Dermis blood vessel endothelial cell (primary cell): ENCODE data around the gene TMEM8B. TPM values are rescaled to one million over a fixed set of nuclear protein-coding genes. Genes with fewer than 3 reads are reported as not detected.

ENCODE experiments used
- DNase-seq: peaks from one replicate; pipeline ENCODE4 v3.0.0; 2010
- total RNA-seq: library from RNA; depleted of rRNA; stranded (reverse); fragments of >200 nt; gene quantifications from 2 replicates; pipeline ENCODE4 v1.2.3, GENCODE V29; 2014

Gene TMEM8B
- total RNA-seq, 1 donor from 2014 or later: under 0.01 TPM

DNA sequence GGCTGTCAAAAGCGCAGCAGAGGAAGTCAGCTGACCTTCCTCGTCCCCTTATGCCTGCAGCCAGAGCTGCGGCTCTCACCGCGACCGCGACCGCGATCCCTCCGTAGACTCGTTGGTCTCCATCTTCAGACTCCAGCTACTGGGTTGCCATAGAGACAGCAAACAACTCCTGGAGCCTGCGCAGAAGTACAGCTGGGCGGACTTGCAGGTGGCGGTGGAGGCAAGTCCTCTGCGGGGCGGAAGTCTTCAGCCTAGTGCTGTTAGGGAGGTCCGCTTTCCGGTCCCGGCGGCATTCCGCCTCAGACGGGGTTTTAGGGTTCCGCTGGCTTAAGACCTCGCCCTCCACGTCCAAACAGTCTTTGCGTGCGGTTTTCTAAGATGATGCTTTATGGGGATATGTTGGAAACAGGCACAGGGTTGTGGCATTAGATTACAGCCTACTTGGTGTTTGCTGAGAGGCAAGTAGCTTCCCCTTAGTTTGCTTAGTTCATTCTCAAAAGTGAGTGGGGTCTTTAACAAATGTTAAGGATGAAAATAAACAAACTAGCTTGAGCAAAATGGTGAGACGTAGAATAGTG is 16.9 kb upstream of the TMEM8B start, which contains the start of gene SPAG8:
TSS of gene SPAG8 (minus strand) at position 238 of the 578 bp plus-strand sequence. CDS start at position 123, 115 bp downstream.
- DNase-seq: peak; percentile 94

DNA sequence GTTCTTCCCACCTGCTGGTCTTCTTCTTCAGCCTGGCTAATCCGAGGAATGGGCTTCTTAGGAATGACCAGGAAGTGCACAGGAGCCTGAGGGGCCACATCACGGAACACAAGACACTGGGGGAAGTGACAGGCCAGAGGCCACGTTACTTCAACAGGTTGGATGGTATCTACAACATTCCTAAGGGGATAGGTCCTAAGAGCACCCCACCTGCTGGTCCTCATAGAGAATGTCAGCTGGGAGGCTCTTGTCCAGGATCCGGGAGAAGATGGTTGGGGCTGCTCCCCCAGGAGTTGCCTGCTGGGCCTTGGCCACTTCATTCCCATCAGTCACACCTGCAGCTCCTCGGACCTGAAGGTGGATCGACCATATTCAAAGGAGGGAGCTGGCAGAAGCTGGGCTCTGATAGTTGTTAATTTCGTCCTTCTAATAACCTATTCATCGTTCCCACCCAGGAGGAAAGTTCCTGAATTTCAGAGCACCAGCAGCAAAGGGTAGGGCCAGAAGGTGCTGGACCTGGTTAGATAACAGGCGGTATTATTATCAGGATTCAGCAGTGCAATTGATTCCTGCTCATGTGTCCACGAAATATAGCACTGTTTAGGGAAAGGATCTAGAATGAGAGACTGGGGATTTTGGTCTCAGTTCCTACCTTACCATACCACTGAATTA is 15.5 kb upstream of the TMEM8B start:
- DNase-seq: peak; percentile 66

DNA sequence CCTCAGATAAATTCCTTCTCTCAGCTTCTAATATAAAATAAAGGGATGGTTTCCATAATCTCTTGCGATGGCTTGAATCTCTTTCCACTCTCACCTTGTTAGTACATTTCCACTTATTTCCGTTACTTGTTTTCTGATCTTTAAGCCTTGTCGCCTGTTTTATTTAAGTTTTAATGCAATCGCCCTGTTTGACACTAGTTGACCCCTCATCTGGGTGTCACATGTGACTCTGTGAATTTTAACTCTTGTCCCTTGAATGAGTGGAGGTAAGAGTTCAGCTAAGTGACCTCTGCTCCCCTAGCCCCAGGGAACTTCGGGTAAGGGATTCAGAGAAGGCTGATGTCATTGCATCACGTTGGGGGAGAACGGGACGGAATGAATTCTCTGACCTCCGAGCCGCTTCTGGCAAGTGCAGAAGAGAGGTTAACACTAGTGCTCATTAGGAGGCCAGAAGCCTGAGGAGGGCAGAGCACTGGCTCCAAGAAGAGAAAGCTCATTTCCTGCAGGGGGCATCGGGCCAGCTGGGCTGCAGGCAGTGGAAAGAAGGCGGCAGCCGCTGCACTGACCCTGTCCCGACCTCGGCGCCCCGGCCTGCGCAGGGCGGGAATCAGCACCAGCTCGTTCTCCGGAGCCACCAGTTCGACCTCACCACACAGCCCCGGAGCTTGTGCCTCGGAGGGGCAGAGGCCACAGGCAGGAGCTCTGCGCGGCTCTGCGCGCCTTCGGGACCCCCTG is 14.8 kb upstream of the TMEM8B start:
- DNase-seq: peak; percentile 68

DNA sequence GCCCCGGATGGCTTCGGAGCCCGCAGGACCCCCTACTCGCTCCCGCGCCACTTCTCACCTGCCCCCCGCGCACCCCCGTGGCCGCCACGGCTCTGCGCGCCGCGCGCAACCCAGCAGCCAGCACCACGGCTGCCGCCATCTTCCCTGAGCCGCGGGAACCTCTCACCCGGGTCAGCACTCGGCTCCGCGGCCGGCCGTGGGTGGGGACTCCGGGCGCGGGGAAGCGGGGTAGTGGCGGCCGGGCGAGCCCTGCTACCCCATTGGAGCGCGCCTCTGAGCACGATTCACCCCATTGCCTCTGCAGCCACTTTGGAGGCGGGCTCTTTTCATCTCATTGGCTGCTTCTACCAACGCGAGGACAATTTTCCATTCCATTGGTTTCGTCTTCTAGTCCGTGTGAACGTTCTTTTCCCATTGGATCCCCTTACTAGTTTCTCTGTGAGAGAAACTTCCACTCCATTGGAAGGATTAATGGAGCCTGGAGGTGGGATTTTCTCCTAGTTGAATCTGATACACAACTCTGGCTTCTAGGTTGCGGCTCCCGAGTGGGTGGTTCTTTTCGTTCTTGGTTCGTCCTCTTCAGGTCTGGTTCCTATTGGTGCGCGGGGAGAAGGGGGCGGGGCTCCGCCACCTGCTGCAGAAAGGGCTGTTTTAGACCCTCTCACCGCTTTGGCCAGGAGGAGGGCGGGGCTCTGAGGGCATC is 14.0 kb upstream of the TMEM8B start, which contains the start of gene HINT2:
TSS of gene HINT2 (minus strand) at position 202 of the 703 bp plus-strand sequence. CDS start at position 139, 63 bp downstream.
- DNase-seq: peak; percentile 99

DNA sequence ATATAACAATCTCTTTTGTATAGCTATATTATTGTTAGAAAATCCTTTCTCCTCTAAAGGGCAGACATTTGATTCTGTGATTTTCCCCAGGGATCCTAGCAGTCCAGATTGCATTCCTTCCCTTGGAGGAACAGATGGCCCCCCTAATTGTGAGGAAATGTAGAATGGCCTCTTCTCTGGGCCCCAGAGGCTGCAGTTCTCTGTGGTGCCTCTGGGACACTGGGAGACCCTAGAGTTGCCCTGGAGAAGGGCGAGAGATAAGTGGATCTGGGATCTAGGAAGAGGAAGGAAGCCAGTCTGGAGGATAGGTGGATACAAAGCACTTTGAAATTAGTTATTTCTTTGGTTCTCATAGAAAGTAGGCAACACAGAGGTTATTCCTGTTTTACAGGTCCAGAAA is 12.3 kb upstream of the TMEM8B start:
- no peak for DNase-seq

DNA sequence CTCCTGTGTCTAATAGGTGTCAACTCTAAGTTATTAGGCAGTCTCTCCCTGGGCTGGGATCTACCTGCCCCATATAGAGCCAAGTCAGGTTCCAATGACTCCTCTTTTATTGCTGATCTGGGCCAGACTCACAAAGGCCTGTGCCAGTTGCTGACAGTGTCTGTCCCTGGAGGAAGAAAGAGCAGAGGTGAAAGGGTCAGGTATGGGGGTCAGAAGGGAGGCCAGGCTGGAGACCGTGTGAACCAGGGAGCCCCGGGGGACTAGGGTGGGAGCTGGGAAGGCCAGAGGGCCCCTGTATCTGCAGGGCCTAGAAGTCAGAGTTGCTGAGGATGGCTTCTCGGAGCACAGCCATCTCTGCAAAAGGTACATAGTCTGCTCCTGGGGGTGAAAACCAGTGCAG is 10.7 kb upstream of the TMEM8B start:
- DNase-seq: no peak

DNA sequence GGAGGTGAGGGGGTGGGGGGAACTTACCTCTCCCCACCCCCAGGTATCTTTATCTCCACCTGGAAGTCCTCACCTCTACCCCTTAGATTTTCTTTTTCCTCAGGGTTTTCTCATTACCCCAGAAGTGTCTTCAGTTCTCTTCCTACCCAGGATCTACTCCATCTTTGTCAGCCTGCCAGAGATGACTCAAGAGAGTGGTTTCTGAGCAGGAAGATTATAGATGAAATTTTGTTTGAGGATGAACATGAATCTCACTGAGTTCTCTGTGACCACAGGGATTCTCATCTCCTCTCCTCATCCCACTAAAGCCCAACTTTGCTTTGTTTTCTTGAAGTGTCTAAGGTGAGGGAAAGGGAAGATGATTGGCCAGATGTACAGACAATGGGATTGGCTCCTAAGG is 9.0 kb upstream of the TMEM8B start:
- no peak for DNase-seq

DNA sequence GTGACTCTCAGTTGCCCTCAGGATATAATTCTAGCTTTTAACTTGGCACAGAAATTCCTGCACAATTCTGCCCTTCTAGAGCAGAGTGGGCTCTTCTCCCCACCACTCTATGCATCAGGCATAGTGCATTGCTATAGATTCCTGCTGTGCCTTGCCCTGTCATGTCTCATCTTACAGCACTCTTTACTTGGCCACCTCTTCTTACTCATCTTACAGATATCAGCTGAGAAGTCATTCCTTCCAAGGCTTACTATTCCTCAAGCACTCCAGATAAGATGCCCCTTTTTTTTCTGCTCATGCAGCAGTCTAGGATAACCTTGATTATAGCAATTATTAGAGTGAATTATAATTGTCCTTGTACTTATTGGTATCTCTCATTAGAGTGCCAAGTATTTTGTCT is 6.1 kb upstream of the TMEM8B start:
- DNase-seq: no peak

DNA sequence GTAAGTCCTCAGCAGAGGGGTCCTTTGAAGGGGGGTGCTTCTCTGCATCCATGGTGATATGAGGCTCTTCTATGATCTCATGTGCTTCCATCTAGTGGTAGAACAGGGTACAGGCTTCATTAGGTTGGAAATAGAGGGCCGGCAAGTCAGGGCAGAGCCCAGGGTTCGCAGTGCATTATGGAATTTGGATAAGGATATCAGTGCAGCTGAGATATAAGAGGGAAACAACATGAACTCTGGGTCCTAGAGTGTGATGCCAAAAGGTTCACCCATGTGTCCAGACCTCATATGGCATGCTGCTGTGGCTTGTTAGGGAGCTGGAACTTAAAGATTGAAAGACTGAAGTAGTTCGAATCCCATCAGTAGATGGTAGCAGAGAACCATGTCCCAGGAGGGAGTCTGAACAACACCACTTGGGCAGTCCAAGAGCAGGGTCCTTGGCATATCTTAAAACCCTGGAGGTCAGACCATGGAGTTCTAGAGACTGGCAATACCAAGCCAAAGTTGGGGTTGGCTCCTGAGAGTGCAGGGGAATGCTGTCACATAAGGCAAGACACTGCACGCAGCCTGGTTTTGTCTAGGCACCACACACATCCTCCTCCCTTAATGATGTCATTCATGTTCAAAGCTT is 2.8 kb upstream of the TMEM8B start:
- peak; percentile 81 for DNase-seq

DNA sequence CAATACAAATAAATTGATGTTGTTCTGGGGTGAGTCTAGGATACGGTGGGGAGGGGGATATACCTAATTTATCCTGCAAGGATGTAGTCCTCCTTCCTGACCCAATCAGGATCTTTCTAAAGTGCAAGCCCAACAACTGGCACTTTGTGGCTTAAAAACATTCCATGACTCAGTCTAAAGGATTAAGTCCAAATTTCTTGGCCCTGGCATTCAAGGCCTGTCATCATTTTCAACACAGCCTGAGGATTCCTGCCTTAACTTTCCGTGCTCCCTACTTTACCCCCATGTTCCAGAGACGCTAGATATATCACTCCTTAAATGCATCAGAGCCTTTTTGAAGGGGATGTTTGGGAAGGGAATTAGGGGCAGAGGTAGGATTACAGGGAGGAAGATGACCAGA is 1.5 kb upstream of the TMEM8B start:
- no peak for DNase-seq

DNA sequence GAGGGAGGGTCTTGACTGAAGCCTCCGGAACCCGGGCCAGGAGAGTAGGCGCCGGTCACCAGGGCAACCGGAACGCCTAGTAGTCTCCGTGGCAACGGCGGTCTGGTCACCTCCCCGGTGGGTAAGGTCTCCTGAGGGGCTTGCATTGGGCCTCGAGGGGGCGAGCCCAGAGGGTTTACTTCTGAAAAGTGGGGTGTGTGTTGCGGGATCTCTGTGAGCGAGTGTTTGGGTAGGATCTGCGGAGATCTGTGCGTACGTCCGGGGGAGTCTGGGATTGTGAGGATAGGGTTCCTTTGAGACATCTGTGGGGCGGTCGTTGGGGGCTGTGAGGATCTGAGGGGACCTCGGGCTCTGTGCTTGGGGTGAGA is 328 bp upstream of the TMEM8B start, which contains the start of gene FAM221B:
TSS of gene FAM221B (minus strand) at position 17 of the 368 bp plus-strand sequence. CDS start 2,571 bp downstream, outside the sequence.
- DNase-seq: no peak

DNA sequence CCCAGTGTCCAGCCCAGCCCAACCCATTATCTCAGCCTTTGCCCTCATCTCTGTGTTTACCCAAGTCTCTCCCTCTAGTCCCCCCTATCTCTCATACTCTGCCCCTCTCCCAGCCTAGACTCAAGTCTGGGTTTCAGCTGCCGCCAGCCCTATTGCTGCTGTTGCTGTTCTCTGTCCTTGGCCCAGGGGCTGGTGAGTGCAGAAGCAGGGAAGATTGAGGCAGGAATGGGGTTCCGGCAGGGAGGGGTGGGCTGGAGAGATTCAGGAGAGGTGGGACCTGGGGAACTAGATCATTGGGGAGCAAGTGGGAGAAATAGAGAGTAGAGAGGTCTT is 702 bp downstream of the TMEM8B start:
- DNase-seq: no peak

DNA sequence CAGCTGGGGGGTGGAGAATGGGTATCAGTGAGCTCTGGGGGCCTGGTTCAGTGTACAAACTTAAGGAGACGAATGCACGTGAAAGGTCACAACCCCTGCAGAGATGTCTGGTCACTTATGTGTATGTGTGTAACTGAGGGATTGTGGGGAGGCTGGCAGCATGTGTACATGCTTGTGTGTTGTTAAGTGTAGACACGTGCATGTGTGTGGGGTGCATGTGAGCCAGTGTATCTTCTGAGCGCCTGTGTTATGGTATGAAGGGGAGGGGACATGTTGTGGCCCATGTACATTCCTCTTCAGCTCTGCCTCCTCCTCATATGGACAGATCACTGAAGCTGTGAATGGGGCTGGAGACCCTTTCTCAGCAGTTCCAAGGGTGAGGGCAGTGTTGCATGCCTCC is 2.0 kb downstream of the TMEM8B start:
- DNase-seq: no peak

DNA sequence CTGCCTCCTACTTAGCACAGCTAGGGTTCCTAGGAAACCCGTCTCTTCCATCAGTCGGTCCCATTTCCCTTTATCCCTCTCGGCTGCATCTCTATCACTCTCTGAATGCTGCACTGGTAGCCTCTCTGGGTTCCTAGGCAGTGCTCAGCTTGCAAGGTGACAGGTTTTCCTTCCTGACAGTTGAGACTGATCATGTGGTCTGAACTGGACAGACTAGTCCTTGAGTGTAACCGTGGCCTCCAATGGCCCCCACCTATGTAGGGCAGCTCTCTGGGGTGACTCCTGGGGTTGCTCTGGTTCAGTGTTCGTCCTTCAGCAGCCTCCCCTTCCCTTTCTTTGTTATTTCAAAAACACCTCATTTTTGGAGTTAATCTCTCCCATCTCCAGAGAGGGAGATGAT is 3.8 kb downstream of the TMEM8B start:
- no peak for DNase-seq

DNA sequence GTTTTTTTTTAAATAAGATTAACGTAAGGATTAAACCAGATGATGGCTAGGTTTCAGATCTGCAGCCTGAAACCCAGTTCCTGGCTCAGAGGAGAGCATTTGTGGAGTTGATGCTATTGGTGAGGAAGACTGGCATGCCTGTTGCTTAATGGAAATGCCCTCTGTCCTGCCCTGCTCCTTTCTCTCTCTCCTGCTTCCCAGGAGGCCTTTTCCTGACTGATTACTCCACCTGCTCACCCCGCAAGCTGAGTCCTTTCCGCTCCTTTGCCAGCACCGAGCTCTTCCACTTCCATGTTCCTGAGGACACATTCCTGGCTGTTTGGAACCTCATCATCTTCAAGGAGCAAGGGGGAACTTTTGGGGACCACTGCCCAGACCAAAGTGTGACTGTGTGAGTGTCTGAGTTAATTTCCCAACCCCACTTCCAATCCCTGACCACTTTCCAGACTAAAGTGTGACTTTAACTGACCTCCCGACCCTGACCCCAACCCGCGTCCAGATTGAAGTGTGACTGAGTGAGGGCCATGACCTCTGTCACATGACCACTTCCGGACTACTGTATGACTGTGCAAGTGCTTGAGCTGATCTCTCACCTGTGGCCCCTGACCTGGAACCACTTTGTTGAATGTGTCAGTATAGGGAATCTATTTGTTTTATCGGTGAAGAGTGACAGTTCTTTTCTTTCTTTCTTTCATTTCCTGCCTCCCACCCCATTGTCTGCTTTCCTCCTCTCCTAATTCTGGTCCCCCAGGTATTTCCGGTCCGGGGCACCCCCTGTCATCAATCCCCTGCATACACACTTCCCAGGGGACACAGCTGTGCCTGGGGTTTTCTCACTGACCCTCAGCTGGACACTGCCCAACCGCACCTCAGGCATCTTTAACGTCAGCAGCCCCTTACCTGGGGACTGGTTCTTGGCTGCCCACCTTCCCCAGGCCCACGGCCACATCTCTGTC is 5.5 kb downstream of the TMEM8B start:
- DNase-seq: no peak

DNA sequence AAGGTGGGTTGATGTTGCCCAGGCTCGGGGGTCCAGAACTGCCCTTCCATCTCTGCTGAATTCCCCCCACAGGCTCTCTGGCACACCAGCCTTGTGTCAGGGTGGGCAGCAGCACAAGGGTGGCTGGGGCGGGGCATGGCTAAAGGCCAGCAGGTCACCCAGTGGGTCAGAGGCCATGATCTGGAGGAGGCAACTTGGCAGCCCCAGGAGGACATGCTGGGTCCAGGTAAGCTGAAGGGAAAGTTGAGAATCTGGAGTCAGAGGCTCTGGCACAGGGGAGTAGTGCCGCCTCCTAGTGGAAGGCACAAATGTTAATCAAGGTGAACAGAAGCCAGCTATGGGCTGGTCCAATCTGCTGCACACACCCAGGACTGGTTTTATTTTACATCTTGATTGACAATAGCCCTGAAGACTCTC is 6.2 kb downstream of the TMEM8B start:
- peak; percentile 19 for DNase-seq

DNA sequence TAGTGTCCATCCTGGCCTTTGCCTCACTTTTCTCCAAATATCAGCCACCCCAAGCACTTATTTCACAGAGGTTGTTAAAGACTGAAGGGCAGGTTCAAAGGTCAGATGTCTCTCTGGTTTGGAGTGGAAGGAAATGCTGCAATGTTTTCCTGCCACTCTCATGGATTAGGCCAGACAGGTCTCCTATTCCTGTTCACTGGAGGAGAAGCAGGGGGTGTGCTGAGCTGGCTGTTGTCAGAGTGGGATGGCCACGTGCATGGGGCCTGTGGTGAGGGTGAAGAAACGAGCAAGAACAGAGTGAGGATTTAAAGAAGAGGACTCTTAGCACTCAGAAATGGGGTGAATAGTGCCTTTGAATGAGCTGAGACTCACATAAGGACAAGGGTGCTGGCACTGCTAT is 6.7 kb downstream of the TMEM8B start:
- DNase-seq: no peak

DNA sequence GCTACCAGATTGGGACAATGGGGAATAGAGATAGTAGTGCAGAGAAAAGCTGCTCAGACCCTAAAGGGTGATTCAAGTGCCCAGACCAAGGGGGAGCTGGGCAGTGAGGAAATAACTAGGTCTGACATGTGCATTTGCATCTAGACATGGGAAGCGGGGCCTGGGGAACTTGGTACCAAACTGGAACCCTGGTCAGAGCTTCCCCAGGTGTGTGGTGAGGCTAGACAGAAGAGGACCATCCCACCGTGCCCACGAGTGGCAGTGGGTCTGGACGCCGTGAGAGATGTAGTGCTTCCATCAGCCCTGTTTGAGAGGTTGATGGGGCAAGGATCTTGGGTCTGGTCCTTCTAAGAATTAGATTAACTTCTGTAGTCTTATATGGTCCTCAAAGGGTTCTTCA is 7.6 kb downstream of the TMEM8B start:
- DNase-seq: no peak

DNA sequence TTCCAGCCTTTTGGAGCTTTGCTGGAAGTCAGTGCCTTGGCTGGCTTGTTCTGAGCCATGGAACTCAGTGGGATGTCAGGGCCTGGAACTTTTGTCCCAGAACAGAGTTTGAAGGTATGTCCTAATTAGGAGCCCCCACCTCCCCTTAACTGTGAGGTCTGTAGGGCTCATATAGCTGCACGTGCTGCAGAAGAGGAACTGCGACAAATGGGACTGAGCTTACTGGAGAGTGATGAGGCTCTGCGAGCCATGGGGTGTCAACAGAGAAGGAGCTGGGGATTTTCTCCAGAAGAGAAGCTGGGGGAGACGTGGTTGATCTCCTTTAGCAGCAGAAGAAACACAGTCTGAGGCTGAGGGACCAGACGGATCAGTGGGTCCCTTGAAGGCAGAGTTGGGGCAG is 10.9 kb downstream of the TMEM8B start:
- DNase-seq: no peak

DNA sequence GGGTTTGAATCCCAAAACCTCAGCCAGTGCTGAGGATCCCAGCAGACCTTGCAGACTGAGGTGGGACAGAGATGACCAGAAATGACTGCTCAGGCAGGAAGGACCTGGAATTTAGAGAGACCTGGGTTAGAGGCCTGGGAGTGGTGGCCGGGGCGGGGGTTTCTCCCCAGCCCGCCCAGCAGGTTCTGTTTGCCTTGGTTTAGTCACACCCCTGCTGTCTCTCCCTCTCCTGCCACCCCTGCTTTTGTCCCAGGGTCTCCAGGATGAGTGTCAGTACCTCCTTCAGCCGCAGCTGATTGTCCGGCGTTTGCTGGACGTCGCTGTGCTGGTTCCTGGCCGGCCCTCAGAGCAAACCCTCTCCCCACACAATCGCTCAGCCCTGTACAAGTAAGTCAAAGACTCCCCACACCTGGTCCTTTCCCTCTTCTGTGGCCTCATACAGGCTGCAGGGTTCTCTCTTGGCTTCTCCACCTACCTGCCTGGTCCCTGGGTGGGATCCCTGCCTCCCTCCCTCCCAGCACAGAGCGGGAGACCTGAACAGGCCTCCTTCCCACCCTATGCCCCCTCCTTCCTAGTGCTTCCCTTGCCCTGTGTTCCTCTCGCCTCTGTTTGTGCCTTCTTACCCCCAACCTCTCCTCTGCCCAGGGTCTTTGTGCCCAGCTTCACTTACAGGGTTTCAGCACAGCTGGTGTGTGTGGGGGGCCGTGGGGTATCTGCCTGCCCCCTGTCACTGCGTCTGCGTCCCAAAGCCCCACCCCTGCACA is 12.0 kb downstream of the TMEM8B start:
- no peak for DNase-seq

DNA sequence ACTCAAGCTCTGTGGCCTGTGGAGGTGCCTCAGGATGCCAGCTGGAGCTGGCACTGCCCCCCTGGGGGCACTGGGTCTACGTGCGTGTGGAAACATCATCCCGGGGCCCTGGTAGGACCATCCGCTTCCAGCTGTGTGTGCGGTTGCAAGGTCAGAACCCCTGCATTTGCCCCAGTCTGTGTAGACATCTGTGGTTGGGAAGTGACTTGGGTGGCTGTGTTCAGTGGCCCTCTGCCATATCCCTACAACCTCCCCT is 12.5 kb downstream of the TMEM8B start:
- DNase-seq: no peak
